HG03575 (cell line): ENCODE measurements around the gene CTSF.
"Not testable (repeated sequence)": the region's sequence is repeated elsewhere in the genome, so short reads cannot be mapped to it uniquely, and the experiment has no call there.

ENCODE experiments used
- ATAC-seq: cut with Tn5 transposase; IDR thresholded peaks from one replicate; pipeline ENCODE4 v1.9.1; 2021; ENCODE audit not compliant: unreplicated experiment, insufficient number of reproducible peaks, low FRiP score; ENCODE audit errors: extremely low read depth

The CTSF gene

DNA sequence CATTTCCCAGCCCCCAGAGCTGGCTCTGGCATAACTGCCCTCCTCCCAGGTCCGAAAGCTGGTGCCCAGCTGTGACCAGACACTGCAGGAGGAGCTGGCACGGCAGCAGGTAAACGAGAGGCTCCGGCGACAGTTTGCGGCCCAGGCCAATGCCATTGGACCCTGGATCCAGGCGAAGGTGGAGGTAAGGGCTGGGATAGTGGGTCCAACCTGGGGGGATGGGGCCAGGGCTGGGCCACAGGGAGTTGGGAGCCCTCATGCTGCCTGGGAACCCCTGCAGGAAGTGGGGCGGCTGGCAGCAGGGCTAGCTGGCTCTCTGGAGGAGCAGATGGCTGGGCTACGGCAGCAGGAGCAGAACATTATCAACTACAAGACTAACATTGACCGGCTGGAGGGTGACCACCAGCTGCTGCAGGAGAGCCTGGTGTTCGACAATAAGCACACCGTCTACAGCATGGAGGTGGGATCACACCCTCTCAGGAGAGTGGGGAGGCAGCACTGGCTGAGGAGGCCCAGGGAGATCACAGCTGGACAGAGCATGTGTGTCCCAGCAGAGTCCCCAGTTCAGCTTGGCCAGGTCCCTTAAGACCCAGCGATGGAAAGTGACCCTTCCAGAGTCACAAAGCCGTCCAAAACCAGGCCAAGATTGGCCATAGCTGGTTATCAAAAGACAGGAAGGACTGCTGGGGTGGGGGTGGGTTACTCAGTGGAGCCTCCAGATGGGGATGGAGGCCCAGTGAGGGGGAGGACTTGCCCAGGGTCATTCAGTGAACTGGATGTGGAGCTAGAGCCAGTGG, 7.0 kb downstream of the CTSF start:
- no peak for ATAC-seq

GRCh38 chr11:66559866-66560676, 8.3 kb downstream of the CTSF start:
- no peak for ATAC-seq

- no peak for ATAC-seq
These were observed 9.1 kb downstream of the CTSF start for GRCh38 chr11:66559142-66559865.

DNA sequence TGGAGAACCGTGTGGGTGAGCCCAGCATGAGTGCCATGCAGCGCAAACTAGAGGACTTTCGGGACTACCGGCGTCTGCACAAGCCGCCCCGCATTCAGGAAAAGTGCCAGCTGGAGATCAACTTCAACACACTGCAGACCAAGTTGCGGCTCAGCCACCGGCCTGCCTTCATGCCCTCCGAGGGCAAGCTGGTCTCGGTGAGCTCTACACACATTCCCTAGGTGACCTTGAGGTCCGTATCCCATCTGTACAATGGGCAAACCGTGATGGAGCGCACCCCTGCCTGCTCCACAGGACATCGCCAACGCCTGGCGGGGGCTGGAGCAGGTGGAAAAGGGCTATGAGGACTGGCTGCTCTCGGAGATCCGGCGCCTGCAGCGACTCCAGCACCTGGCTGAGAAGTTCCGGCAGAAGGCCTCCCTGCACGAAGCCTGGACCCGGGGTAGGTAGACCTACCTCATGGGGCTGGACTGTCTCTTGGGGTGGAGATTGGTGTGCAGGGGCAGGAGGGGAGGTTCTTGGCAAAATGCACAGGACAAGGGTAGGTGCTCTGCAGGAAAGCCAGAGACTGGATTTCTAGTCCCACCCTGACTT, 10.6 kb downstream of the CTSF start:
- ATAC-seq: no peak

GRCh38 chr11:66556086-66556485, 12.3 kb downstream of the CTSF start:
- no peak for ATAC-seq

DNA sequence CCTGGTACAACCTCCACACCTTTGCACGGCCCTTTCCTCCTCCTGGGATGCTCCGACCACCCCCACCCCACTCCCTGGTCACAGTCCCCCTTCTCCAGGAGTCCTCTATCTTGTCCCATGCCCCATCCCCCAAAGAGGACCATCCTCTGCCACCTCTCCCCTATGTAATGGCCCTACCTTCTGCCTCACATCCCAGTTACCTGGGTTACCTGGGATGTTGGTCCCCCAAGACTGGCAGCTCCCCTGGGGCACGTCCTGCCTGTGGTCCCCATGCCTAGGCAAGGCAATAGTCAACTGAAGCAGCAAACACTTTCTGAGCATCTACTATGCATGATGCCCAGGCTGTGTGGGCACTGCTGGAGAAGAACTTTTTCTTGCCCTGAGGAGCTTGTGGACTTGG, 13.0 kb downstream of the CTSF start:
- ATAC-seq: no peak

- no peak for ATAC-seq
These were observed 13.8 kb downstream of the CTSF start for GRCh38 chr11:66554602-66555001.

- no peak for ATAC-seq
These were observed 17.5 kb downstream of the CTSF start for GRCh38 chr11:66550887-66551286.

GRCh38 chr11:66549696-66550095, 18.7 kb downstream of the CTSF start:
- ATAC-seq: no peak

- no peak for ATAC-seq
These were observed 19.4 kb downstream of the CTSF start for GRCh38 chr11:66548774-66549630.

GRCh38 chr11:66548041-66548440, 20.4 kb downstream of the CTSF start:
- no peak for ATAC-seq

DNA sequence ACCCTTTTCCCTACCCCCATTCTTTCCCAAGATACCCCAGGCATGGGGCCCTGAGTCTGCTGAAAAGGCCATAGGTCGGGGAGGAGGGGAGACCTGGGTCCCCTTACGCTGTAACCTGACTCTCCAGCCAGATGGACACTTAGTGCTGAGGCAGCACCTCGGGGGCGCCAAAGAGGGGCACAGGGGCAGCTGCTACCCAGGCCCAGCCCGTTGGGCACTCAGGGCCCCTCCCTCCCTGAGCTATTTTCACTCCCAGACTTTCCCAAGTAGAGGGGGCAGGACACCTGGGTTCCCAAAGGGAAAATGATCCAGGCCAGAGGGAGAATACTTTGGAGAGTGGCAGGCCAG, 20.8 kb downstream of the CTSF start:
- ATAC-seq: no peak

DNA sequence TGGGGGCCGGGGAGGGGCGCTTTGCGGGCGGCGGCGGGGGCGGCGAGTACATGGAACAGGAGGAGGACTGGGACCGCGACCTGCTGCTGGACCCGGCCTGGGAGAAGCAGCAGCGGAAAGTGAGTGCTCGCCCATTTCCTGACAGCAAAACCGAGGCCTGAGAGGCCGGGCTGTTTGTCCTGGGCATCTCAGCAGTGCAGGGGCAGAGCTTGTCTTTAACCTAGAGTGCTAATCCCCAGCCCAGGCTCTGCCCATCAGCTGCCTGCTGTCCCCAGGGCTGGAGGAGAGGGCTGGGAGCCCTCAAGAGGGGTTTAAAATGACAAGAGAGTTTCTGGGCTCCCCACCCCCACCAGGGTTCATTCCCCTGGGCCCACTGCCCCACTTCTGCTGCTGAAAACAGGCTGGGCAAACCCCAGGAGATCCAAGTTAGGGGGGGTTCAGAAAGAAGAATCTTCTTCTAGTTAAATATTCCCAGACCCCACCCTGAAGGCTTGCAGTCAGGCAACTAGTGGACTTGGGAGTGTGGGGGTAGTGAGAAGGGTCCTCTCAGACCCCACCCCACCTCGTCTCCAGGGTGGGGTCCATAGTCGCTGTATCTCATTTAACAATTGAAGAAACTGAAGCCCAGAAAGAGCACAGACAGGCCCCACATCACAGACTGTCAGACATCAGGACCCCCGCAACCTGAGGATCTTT, 21.3 kb downstream of the CTSF start:
- no peak for ATAC-seq

- no peak for ATAC-seq
These were observed 21.9 kb downstream of the CTSF start, which contains the start of gene ACTN3 for GRCh38 chr11:66546368-66546965. ACTN3 (plus strand) TSS chr11:66546903; CDS start chr11:66546938, 35 bp downstream.

GRCh38 chr11:66545701-66546367, 22.6 kb downstream of the CTSF start, which contains the start of gene ZDHHC24:
ZDHHC24 (minus strand) TSS chr11:66546048; CDS start chr11:66546003, 45 bp downstream.
- ATAC-seq: peak; percentile 50

GRCh38 chr11:66544952-66545351, 23.5 kb downstream of the CTSF start:
- not testable (repeated sequence) for ATAC-seq
